H1 (cell line): ENCODE data around the gene DNAH1. TPM values are rescaled to one million over a fixed set of nuclear protein-coding genes. Genes with fewer than 3 reads are reported as not detected.
A peak's percentile ranks its signal among the peaks of the same experiment; 100 is the strongest.

ENCODE experiments used
- ATF3 ChIP-seq: IDR thresholded peaks from 2 replicates; pipeline ENCODE4 v1.6.1; 2011; ENCODE audit warnings: low read depth, mild to moderate bottlenecking, low read length; ENCODE audit not compliant: insufficient read depth
- BCL11A ChIP-seq, 2 experiments: IDR thresholded peaks; one replicate each; pipeline ENCODE4 v1.6.1; 2011; ENCODE audit warnings: low read depth in 2 of 2, low read length in 2 of 2, mild to moderate bottlenecking in 2 of 2
- CBX5 ChIP-seq: fragments of 300-800, 300-1000 bp; sonication (generic); IDR thresholded peaks from 2 replicates; pipeline ENCODE4 v1.7.1; 2016; ENCODE audit warnings: antibody characterized with exemption, low read length, low read depth
- CHD1 ChIP-seq: IDR thresholded peaks from 2 replicates; pipeline ENCODE4 v1.6.1; 2012; ENCODE audit warnings: low read depth, low read length, improper control_type of control experiment
- CHD2 ChIP-seq: IDR thresholded peaks from 2 replicates; pipeline ENCODE4 v1.6.1; 2012; ENCODE audit warnings: low read length, improper control_type of control experiment
- CTCF ChIP-seq, 3 experiments: IDR thresholded peaks; 1 replicate in 2 of 3; 2 replicates in 1 of 3; pipeline versions ENCODE4 v1.5.1 to v1.6.1; 2011; ENCODE audit warnings: low read length in 3 of 3, mild to moderate bottlenecking in 3 of 3, inconsistent platforms in 2 of 3, low read depth in 1 of 3, moderate library complexity in 1 of 3; ENCODE audit not compliant: insufficient read depth in 1 of 3; ENCODE audit errors: control extremely low read depth in 1 of 3
- E2F6 ChIP-seq: IDR thresholded peaks from 2 replicates; pipeline ENCODE4 v1.6.1; 2012; ENCODE audit warnings: inconsistent platforms
- EGR1 ChIP-seq: IDR thresholded peaks from 2 replicates; pipeline ENCODE4 v1.6.1; 2011; ENCODE audit warnings: low read depth, low read length, borderline replicate concordance
- HDAC2 ChIP-seq, 2 experiments: fragments of 300-600 bp in 1 of 2; sonication (generic) in 1 of 2; IDR thresholded peaks; 2 replicates each; pipeline ENCODE4 v1.6.1; 2011 to 2012; ENCODE audit warnings: low read depth in 2 of 2, low read length in 2 of 2, mild to moderate bottlenecking in 2 of 2, moderate library complexity in 2 of 2, borderline replicate concordance in 1 of 2, inconsistent platforms in 1 of 2
- JUND ChIP-seq: IDR thresholded peaks from 2 replicates; pipeline ENCODE4 v1.6.1; 2011; ENCODE audit warnings: mild to moderate bottlenecking, improper control_type of control experiment, low read length
- NANOG ChIP-seq: IDR thresholded peaks from 2 replicates; pipeline ENCODE4 v1.6.1; 2011; ENCODE audit warnings: low read length, low read depth, mild to moderate bottlenecking, inconsistent platforms; ENCODE audit not compliant: insufficient read depth, poor library complexity, severe bottlenecking
- POLR2AphosphoS5 ChIP-seq: IDR thresholded peaks from 2 replicates; pipeline ENCODE4 v1.6.1; 2011; ENCODE audit warnings: low read depth, low read length
- RNF2 ChIP-seq: fragments of 200-900, 300-1000 bp; sonication (generic); IDR thresholded peaks from 2 replicates; pipeline ENCODE4 v1.7.1; 2016; ENCODE audit warnings: borderline replicate concordance, low read depth, mild to moderate bottlenecking, antibody characterized with exemption, low read length; ENCODE audit not compliant: poor library complexity, severe bottlenecking; ENCODE audit errors: missing control alignments
- RXRA ChIP-seq: IDR thresholded peaks from 2 replicates; pipeline ENCODE4 v1.6.1; 2011; ENCODE audit warnings: low read depth, mild to moderate bottlenecking, low read length, moderate library complexity; ENCODE audit not compliant: insufficient read depth
- SIRT6 ChIP-seq: IDR thresholded peaks from one replicate; pipeline ENCODE4 v1.7.1; 2012; ENCODE audit warnings: low read length, inconsistent platforms
- SIX5 ChIP-seq: IDR thresholded peaks from 2 replicates; pipeline ENCODE4 v1.6.1; 2011; ENCODE audit warnings: mild to moderate bottlenecking, low read depth, low read length
- SP2 ChIP-seq: IDR thresholded peaks from 2 replicates; pipeline ENCODE4 v1.6.1; 2012; ENCODE audit warnings: mild to moderate bottlenecking, low read length, inconsistent platforms
- TAF1 ChIP-seq: IDR thresholded peaks from 2 replicates; pipeline ENCODE4 v1.6.1; 2011; ENCODE audit warnings: mild to moderate bottlenecking, low read depth, low read length
- TBP ChIP-seq: IDR thresholded peaks from 2 replicates; pipeline ENCODE4 v1.6.1; 2011; ENCODE audit warnings: low read depth, low read length, improper control_type of control experiment
- YY1 ChIP-seq: IDR thresholded peaks from 2 replicates; pipeline ENCODE4 v1.6.1; 2011; ENCODE audit warnings: low read depth, mild to moderate bottlenecking, low read length
- polyA plus RNA-seq, 7 experiments: library from polyadenylated mRNA; depleted of rRNA in 3 of 7; stranded (reverse) in 5 of 7; unstranded in 2 of 7; fragments of >200 nt in 5 of 7; fragments of 200-250 nt in 2 of 7; gene quantifications; 1 replicate in 5 of 7; 2 replicates in 1 of 7; 4 replicates in 1 of 7; pipeline versions ENCODE4 v1.2.1 to v1.2.3, GENCODE V29; 2011 to 2013; ENCODE audit warnings: missing spikeins in 2 of 7, mixed read lengths in 2 of 7
- total RNA-seq: library from RNA; stranded (reverse); fragmentation: NEBNext Ultra II Directional; extraction: Animal tissue kit (Norgen Biotek cat#: 25700); gene quantifications from 2 replicates; pipeline ENCODE4 v1.2.1, GENCODE V29; 2021

The DNAH1 gene
- total and polyA plus RNA-seq, 2 of the 8 experiments (the other 6 are each of a cell fraction or from before 2014, with no cell fraction given), result 1.0 to 1.5 TPM

DNA sequence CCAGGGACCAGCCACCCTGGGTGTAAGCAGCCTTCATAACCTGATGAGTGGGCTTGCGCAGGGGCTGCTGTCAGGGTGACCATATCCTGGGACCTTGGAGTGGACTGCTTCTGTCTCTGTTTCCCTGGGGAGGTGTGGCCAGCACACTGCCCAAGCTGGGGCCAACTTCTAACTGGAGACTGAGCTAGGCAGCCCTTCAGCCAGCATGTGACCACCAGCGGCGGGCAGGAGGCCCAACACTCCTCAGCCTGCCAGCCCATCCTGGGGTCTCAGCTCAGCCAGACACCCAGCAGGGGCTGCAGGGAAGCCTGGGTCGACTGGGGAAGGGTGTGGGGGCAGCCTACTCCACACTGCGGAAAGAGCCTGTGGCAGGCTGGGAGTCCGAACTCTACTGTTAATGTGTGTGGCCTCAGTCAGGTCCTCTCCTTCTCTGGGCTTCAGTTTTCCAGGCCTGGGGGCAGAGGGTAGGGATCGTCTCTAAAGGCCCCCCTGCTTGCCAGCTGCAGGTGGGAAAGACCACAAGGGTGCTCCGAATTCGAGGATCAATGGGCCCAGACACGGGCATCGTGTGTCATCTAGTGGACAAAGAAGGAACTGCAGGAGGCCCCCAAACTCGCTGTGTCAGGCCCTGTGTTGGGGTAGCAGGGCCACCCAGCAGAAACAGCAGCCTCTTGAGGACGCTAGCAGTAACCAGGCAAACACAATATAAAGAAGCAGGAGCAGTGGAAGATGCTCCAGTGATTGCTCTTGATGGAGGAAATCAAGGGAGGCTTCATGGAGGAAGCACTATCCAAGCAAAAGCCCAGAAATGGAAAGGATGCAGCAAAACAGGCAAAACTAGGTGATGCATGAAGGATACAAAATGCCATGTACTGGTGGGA is 130.8 kb downstream of the DNAH1 start (continued):
- TF ChIP-seq EGR1 (no peak), YY1 (peak; percentile 62; the same call in 1 of the 2 replicates), RXRA (no peak), JUND (0 out of 2 replicates have a peak, but pooled peaks have one; percentile 41), CHD2 (no peak), SP2 (no peak), CHD1 (no peak), SIRT6 (no peak), CBX5 (no peak), TAF1 (no peak), HDAC2 (IDR thresholded peaks at IDR 0.05; ENCODE audit: borderline replicate concordance in 1 of 2, low read depth in 2 of 2, low read length in 2 of 2) (no peak), RNF2 (no peak), TBP (no peak), ATF3 (no peak), POLR2AphosphoS5 (no peak), NANOG (no peak), SIX5 (no peak), CTCF (IDR thresholded peaks at IDR 0.05; ENCODE audit: control extremely low read depth in 1 of 3, insufficient read depth in 1 of 3, low read depth in 1 of 3, low read length in 3 of 3) (peak in 2 of 3 experiments; percentile 99; a peak in 3 of 4 replicates), BCL11A (IDR thresholded peaks at IDR 0.05; ENCODE audit: low read depth in 2 of 2, low read length in 2 of 2) (no peak), E2F6 (peak; percentile 65; the same call in 1 of the 2 replicates)
